ENCODE measurements around the gene PPP1R8.

DNA sequence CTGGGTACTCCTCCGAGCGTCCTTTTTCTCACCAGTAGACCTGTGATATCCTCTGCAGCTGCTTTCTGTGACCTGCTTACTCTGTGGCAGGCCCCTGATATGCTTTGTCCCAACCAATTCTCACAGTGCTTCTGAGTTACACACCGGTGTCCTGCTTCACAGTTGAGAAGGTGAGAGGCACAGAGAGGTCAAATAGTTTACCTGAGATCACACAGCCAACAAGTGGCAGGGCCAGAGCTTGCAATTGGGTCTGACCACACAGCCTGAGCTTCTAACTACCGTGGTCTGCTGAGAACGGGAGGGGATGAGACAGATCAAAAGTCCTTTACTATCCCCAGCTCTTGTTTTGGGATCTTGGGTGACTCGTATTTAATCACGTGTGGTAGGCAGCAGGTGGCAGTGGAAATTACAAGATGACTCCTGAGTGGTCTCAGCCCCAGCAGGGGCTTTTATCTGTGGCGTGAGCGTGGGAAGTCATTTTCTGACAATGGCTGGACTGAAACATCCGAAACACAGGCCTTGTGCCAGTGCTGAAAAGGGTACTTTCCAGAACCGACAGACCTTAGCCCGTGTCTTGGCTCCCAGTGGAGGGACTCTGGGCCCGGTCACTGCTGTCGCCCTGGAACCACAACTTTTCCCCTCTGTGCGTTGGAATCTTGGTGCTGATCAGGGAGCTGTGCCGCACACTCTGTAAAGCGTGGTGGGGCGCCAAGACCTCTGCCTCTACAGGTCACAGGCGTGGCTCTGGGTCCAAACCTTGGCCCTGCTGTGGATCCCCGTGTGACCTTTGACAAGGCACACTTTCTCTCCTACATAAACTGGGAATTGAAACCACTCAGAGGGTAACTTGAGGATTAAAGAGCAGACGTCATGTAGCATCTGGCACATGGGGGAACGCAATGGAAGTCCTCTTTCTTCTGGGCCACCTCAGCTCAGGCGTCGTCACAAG lies 53.7 kb downstream of the PPP1R8 start:
- TF ChIP-seq, protein P1, sequence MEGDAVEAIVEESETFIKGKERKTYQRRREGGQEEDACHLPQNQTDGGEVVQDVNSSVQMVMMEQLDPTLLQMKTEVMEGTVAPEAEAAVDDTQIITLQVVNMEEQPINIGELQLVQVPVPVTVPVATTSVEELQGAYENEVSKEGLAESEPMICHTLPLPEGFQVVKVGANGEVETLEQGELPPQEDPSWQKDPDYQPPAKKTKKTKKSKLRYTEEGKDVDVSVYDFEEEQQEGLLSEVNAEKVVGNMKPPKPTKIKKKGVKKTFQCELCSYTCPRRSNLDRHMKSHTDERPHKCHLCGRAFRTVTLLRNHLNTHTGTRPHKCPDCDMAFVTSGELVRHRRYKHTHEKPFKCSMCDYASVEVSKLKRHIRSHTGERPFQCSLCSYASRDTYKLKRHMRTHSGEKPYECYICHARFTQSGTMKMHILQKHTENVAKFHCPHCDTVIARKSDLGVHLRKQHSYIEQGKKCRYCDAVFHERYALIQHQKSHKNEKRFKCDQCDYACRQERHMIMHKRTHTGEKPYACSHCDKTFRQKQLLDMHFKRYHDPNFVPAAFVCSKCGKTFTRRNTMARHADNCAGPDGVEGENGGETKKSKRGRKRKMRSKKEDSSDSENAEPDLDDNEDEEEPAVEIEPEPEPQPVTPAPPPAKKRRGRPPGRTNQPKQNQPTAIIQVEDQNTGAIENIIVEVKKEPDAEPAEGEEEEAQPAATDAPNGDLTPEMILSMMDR (IDR thresholded peaks at IDR 0.05): no peak
- TF ChIP-seq POLR2A (IDR thresholded peaks at IDR 0.05): no peak

All from adrenal gland (tissue), 5 donors.